Osteoblast (primary cell): ENCODE measurements around the gene GRM8. TPM values are rescaled to one million over a fixed set of nuclear protein-coding genes. Genes with fewer than 3 reads are reported as not detected.

ENCODE experiments used
- DNase-seq: peaks from one replicate; pipeline ENCODE4 v3.0.0; 2011; ENCODE audit warnings: low spot score, mixed read lengths; ENCODE audit not compliant: insufficient read length; ENCODE audit errors: missing footprints
- H2AFZ ChIP-seq: 2 replicates; pipeline ENCODE4 v1.6.0; 2011; ENCODE audit warnings: mild to moderate bottlenecking, low read length
- H3K27ac ChIP-seq: 2 replicates; pipeline ENCODE4 v1.5.1; 2011; ENCODE audit warnings: mild to moderate bottlenecking, low read depth, low read length, moderate library complexity
- H3K27me3 ChIP-seq: 2 replicates; pipeline ENCODE4 v1.6.0; 2012; ENCODE audit warnings: mild to moderate bottlenecking, control low read depth, inconsistent platforms, low read length, moderate library complexity; ENCODE audit not compliant: insufficient read depth
- H3K36me3 ChIP-seq: 2 replicates; pipeline ENCODE4 v1.5.1; 2011; ENCODE audit warnings: mild to moderate bottlenecking, low read length, control low read depth, moderate library complexity; ENCODE audit not compliant: insufficient read depth
- H3K4me1 ChIP-seq: 2 replicates; pipeline ENCODE4 v1.5.1; 2011; ENCODE audit warnings: mild to moderate bottlenecking, low read length, control low read depth, moderate library complexity; ENCODE audit not compliant: insufficient read depth
- H3K4me2 ChIP-seq: 2 replicates; pipeline ENCODE4 v1.6.0; 2011; ENCODE audit warnings: mild to moderate bottlenecking, low read length; ENCODE audit not compliant: insufficient read depth
- H3K4me3 ChIP-seq: fragments of 200-600 bp; sonication (generic); 3 replicates; pipeline ENCODE4 v1.5.1; 2012; ENCODE audit warnings: mild to moderate bottlenecking, low read length, inconsistent platforms; ENCODE audit not compliant: insufficient read depth
- H3K79me2 ChIP-seq: 2 replicates; pipeline ENCODE4 v1.6.0; 2012; ENCODE audit warnings: mild to moderate bottlenecking, low read length, control low read depth, inconsistent platforms; ENCODE audit not compliant: insufficient read depth
- H3K9me3 ChIP-seq: 2 replicates; pipeline ENCODE4 v1.5.1; 2011; ENCODE audit warnings: low read depth, low read length, control low read depth
- H4K20me1 ChIP-seq: 2 replicates; pipeline ENCODE4 v1.6.0; 2012; ENCODE audit warnings: mild to moderate bottlenecking, low read length, control low read depth; ENCODE audit not compliant: insufficient read depth
- CTCF ChIP-seq: IDR thresholded peaks from 2 replicates; pipeline ENCODE4 v1.5.1; 2011; ENCODE audit warnings: mild to moderate bottlenecking, low read depth, low read length, moderate library complexity; ENCODE audit errors: extremely low read depth
- total RNA-seq: library from RNA; depleted of rRNA; stranded (reverse); fragments of >200 nt; gene quantifications from 2 replicates; pipeline ENCODE4 v1.2.3, GENCODE V29; 2012

GRM8 gene
- total RNA-seq, 1 donor, result not detected

GRCh38 chr7:126978865-126979264, 273.9 kb downstream of the GRM8 start:
- TF ChIP-seq CTCF, result no peak
- Histone ChIP-seq H3K27me3 (no peaks in the 10 kb centered on the region), H3K79me2 (no peaks in the 10 kb centered on the region), H3K4me1 (no peaks in the 10 kb centered on the region), H2AFZ (no peak overlapping the region), H4K20me1 (no peaks in the 10 kb centered on the region), H3K9me3 (no peaks in the 10 kb centered on the region), H3K4me2 (no peak overlapping the region), H3K27ac (no peak overlapping the region), H3K36me3 (no peaks in the 10 kb centered on the region), H3K4me3 (no peak overlapping the region)
- DNase-seq, result no peak

GRCh38 chr7:126973066-126973465, 279.7 kb downstream of the GRM8 start:
- Histone ChIP-seq H4K20me1 (no peaks in the 10 kb centered on the region), H3K27ac (no peak overlapping the region), H3K4me1 (no peaks in the 10 kb centered on the region), H3K4me2 (no peak overlapping the region), H3K79me2 (no peaks in the 10 kb centered on the region), H2AFZ (no peak overlapping the region), H3K9me3 (no peaks in the 10 kb centered on the region), H3K4me3 (no peak overlapping the region), H3K36me3 (no peaks in the 10 kb centered on the region), H3K27me3 (no peaks in the 10 kb centered on the region)
- no peak for DNase-seq
- no peak for TF ChIP-seq CTCF

- Histone ChIP-seq H3K4me2 (no peak overlapping the region), H3K27ac (no peak overlapping the region), H3K4me1 (no peaks in the 10 kb centered on the region), H3K27me3 (no peaks in the 10 kb centered on the region), H3K9me3 (no peaks in the 10 kb centered on the region), H2AFZ (no peak overlapping the region), H3K79me2 (no peaks in the 10 kb centered on the region), H3K4me3 (no peak overlapping the region), H3K36me3 (no peaks in the 10 kb centered on the region), H4K20me1 (no peaks in the 10 kb centered on the region)
- DNase-seq, result no peak
- TF ChIP-seq CTCF, result no peak
Observed at GRCh38 chr7:126972571-126972970, 280.2 kb downstream of the GRM8 start.

- Histone ChIP-seq H2AFZ (no peak overlapping the region), H3K4me3 (no peak overlapping the region), H4K20me1 (no peaks in the 10 kb centered on the region), H3K79me2 (no peaks in the 10 kb centered on the region), H3K9me3 (no peaks in the 10 kb centered on the region), H3K36me3 (no peaks in the 10 kb centered on the region), H3K27ac (no peak overlapping the region), H3K4me2 (no peak overlapping the region), H3K4me1 (no peaks in the 10 kb centered on the region), H3K27me3 (no peaks in the 10 kb centered on the region)
- DNase-seq, result no peak
- TF ChIP-seq CTCF, result no peak
Observed at GRCh38 chr7:126959649-126960048, 293.1 kb downstream of the GRM8 start.
